H9 (cell line): ENCODE measurements around the gene SIK2. TPM values are rescaled to one million over a fixed set of nuclear protein-coding genes. Genes with fewer than 3 reads are reported as not detected.

ENCODE experiments used
- DNase-seq: peaks from one replicate; pipeline ENCODE4 v3.0.0-alpha.2; 2017
- H2AFZ ChIP-seq: one replicate; pipeline ENCODE4 v1.6.1; 2013; ENCODE audit warnings: mild to moderate bottlenecking, low read length, control low read depth, moderate library complexity
- H2AK5ac ChIP-seq: 2 replicates; pipeline ENCODE4 v1.6.1; 2013; ENCODE audit warnings: low read length, control low read depth, mixed read lengths; ENCODE audit not compliant: insufficient read length
- H2BK120ac ChIP-seq: one replicate; pipeline ENCODE4 v1.6.1; 2013; ENCODE audit warnings: low read depth, mild to moderate bottlenecking, low read length, control low read depth, inconsistent platforms; ENCODE audit not compliant: poor library complexity, severe bottlenecking
- H2BK12ac ChIP-seq: 2 replicates; pipeline ENCODE4 v1.6.1; 2013; ENCODE audit warnings: low read length, control low read depth, mixed read lengths, low read depth; ENCODE audit not compliant: insufficient read length
- H2BK15ac ChIP-seq: 2 replicates; pipeline ENCODE4 v1.6.1; 2013; ENCODE audit warnings: low read depth, low read length, control low read depth
- H2BK20ac ChIP-seq: one replicate; pipeline ENCODE4 v1.6.1; 2013; ENCODE audit warnings: low read depth, mild to moderate bottlenecking, low read length, control low read depth, inconsistent platforms; ENCODE audit not compliant: poor library complexity, severe bottlenecking
- H2BK5ac ChIP-seq: 2 replicates; pipeline ENCODE4 v1.6.1; 2013; ENCODE audit warnings: low read length, control low read depth, mixed read lengths; ENCODE audit not compliant: insufficient read length
- H3K14ac ChIP-seq: 2 replicates; pipeline ENCODE4 v1.6.1; 2013; ENCODE audit warnings: low read length, control low read depth; ENCODE audit not compliant: insufficient read depth
- H3K18ac ChIP-seq: 2 replicates; pipeline ENCODE4 v1.6.1; 2013; ENCODE audit warnings: low read depth, mild to moderate bottlenecking, mixed read lengths, low read length, control low read depth; ENCODE audit not compliant: insufficient read length
- H3K23ac ChIP-seq: 2 replicates; pipeline ENCODE4 v1.6.1; 2013; ENCODE audit warnings: low read length, control low read depth, mixed read lengths, low read depth; ENCODE audit not compliant: insufficient read length
- H3K23me2 ChIP-seq: 2 replicates; pipeline ENCODE4 v1.6.1; 2013; ENCODE audit warnings: low read depth, mild to moderate bottlenecking, mixed read lengths, low read length, control low read depth; ENCODE audit not compliant: insufficient read length, poor library complexity, severe bottlenecking
- H3K27ac ChIP-seq: 2 replicates; pipeline ENCODE4 v1.5.1; 2013; ENCODE audit warnings: low read length, control low read depth, mixed read lengths, low read depth; ENCODE audit not compliant: insufficient read length
- H3K27me3 ChIP-seq: 2 replicates; pipeline ENCODE4 v1.6.1; 2013; ENCODE audit warnings: low read length, control low read depth, inconsistent platforms; ENCODE audit not compliant: insufficient read depth
- H3K4ac ChIP-seq: 2 replicates; pipeline ENCODE4 v1.6.1; 2013; ENCODE audit warnings: low read depth, mild to moderate bottlenecking, control low read depth, inconsistent platforms, low read length, moderate library complexity
- H3K4me1 ChIP-seq: 2 replicates; pipeline ENCODE4 v1.6.1; 2013; ENCODE audit warnings: low read length, control low read depth, inconsistent platforms; ENCODE audit not compliant: insufficient read depth
- H3K4me2 ChIP-seq: 2 replicates; pipeline ENCODE4 v1.6.1; 2013; ENCODE audit warnings: low read length, control low read depth, mixed read lengths; ENCODE audit not compliant: insufficient read length, insufficient read depth
- H3K56ac ChIP-seq: 2 replicates; pipeline ENCODE4 v1.6.1; 2013; ENCODE audit warnings: low read depth, mild to moderate bottlenecking, mixed read lengths, low read length, control low read depth; ENCODE audit not compliant: insufficient read length
- H3K79me1 ChIP-seq: 2 replicates; pipeline ENCODE4 v1.6.1; 2013; ENCODE audit warnings: low read depth, mild to moderate bottlenecking, moderate library complexity, low read length, control low read depth, inconsistent platforms; ENCODE audit not compliant: insufficient read depth, poor library complexity, severe bottlenecking
- H3K79me2 ChIP-seq: 2 replicates; pipeline ENCODE4 v1.6.1; 2013; ENCODE audit warnings: low read length, control low read depth, inconsistent platforms; ENCODE audit not compliant: insufficient read depth
- H3K9ac ChIP-seq: 2 replicates; pipeline ENCODE4 v1.6.1; 2013; ENCODE audit warnings: low read length, control low read depth, mixed read lengths; ENCODE audit not compliant: insufficient read length; ENCODE audit errors: extremely low read depth
- H3K9me3 ChIP-seq: one replicate; pipeline ENCODE4 v1.6.1; 2013; ENCODE audit warnings: low read depth, low read length, inconsistent platforms; ENCODE audit not compliant: control insufficient read depth
- H3T11ph ChIP-seq: one replicate; pipeline ENCODE4 v1.6.1; 2013; ENCODE audit warnings: mild to moderate bottlenecking, low read length, control low read depth, inconsistent platforms
- H4K20me1 ChIP-seq: one replicate; pipeline ENCODE4 v1.6.1; 2013; ENCODE audit not compliant: control insufficient read depth, insufficient read length, insufficient read depth
- H4K5ac ChIP-seq: 2 replicates; pipeline ENCODE4 v1.6.1; 2013; ENCODE audit warnings: low read depth, mild to moderate bottlenecking, mixed read lengths, low read length, control low read depth; ENCODE audit not compliant: insufficient read length
- H4K8ac ChIP-seq: replicated peaks from 2 replicates; pipeline ENCODE4 v1.6.1; 2013; ENCODE audit warnings: low read length, control low read depth, mixed read lengths, low read depth; ENCODE audit not compliant: insufficient read length
- H4K91ac ChIP-seq: 2 replicates; pipeline ENCODE4 v1.6.1; 2013; ENCODE audit warnings: low read depth, mild to moderate bottlenecking, moderate library complexity, mixed read lengths, low read length, control low read depth; ENCODE audit not compliant: insufficient read length
- H3K27ac Mint-ChIP-seq, 3 experiments: 2 replicates in 2 of 3; 3 replicates in 1 of 3; pipeline ENCODE4 v1.8.0; 2020 to 2021; ENCODE audit warnings: mixed read lengths in 3 of 3, mild to moderate bottlenecking in 1 of 3, moderate library complexity in 1 of 3
- H3K27me3 Mint-ChIP-seq: 2 replicates; pipeline ENCODE4 v1.8.0; 2021; ENCODE audit warnings: low read depth, mild to moderate bottlenecking, moderate library complexity, mixed read lengths
- H3K36me3 Mint-ChIP-seq, 3 experiments: 2 replicates in 2 of 3; 3 replicates in 1 of 3; pipeline ENCODE4 v1.8.0; 2020 to 2021; ENCODE audit warnings: low read depth in 3 of 3, mixed read lengths in 3 of 3; ENCODE audit not compliant: insufficient read depth in 1 of 3
- H3K4me1 Mint-ChIP-seq, 2 experiments: 2 replicates each; pipeline ENCODE4 v1.8.0; 2020; ENCODE audit warnings: mixed read lengths in 2 of 2
- H3K4me3 Mint-ChIP-seq, 2 experiments: 2 replicates in 1 of 2; 3 replicates in 1 of 2; pipeline ENCODE4 v1.8.0; 2020 to 2021; ENCODE audit warnings: mild to moderate bottlenecking in 2 of 2, mixed read lengths in 2 of 2, moderate library complexity in 1 of 2
- H3K9me3 Mint-ChIP-seq, 2 experiments: 2 replicates in 1 of 2; 3 replicates in 1 of 2; pipeline ENCODE4 v1.8.0; 2020; ENCODE audit warnings: mild to moderate bottlenecking in 2 of 2, mixed read lengths in 2 of 2, moderate library complexity in 1 of 2
- CTCF ChIP-seq: fragments of 200-600 bp; sonication (generic); conservative IDR thresholded peaks from 3 replicates; pipeline ENCODE4 v1.8.0; 2021; ENCODE audit warnings: antibody characterized with exemption, mild to moderate bottlenecking
- total RNA-seq: library from RNA; stranded (reverse); gene quantifications from 2 replicates; pipeline ENCODE4 v1.2.1, GENCODE V29; 2021

The SIK2 gene
- total RNA-seq, 1 experiment from 2014 or later = 7.5 TPM

DNA sequence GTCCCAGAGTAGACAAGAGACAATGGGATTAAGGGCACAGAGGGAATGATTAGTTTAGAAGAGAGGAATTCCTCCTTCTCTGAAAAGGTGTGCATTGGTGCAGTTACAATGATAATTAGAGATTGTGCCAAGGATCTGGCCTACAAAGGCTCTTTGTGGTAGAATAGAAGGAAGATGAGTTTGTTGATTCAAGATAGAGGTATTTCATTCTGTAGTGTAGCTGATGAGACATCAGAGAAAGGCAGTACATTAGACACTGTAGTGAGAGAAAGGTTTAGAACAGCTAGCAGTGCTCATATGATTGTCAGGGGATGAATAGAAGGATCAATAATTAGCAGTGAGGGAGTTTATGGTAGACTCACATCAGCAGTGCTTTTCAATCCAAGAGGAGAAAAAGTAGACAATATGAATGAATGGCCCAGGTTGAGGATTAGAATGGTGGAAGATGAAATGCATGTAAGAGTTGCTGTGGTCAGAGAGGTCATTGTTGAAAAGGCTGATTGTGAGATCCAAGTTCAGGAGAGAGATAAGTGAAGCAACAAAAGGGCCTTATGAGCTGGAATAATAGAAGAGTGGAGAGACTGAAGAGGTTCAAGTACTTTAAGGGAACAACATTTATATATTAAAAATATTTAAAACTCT lies 28.9 kb downstream of the SIK2 start:
- no peak overlapping the region for H3K23ac ChIP-seq
- no peak overlapping the region for H2BK120ac ChIP-seq
- no peak overlapping the region for H3K27ac ChIP-seq
- no peak overlapping the region for H2BK12ac ChIP-seq
- no peak overlapping the region for H2BK15ac ChIP-seq
- H4K8ac ChIP-seq = no peak overlapping the region
- no peak overlapping the region for H3K56ac ChIP-seq
- no peak overlapping the region for H2AFZ ChIP-seq
- peaks cover 0 to 3% of the 10 kb centered on the region in 2 experiments; a peak in 2 of 4 replicates for H3K4me1 Mint-ChIP-seq
- H3K4me2 ChIP-seq = no peak overlapping the region
- H3K23me2 ChIP-seq = no peaks in the 10 kb centered on the region
- no peak overlapping the region for H3T11ph ChIP-seq
- no peak overlapping the region for H3K18ac ChIP-seq
- H4K91ac ChIP-seq = no peak overlapping the region
- no peak for TF ChIP-seq CTCF
- H3K27me3 Mint-ChIP-seq = no peaks in the 10 kb centered on the region
- H3K4me3 Mint-ChIP-seq = no peak overlapping the region
- no peak overlapping the region for H3K27ac Mint-ChIP-seq
- H3K9ac ChIP-seq = no peak overlapping the region
- no peak overlapping the region for H2AK5ac ChIP-seq
- no peaks in the 10 kb centered on the region for H4K20me1 ChIP-seq
- no peak overlapping the region for H3K14ac ChIP-seq
- H2BK5ac ChIP-seq = no peak overlapping the region
- H4K5ac ChIP-seq = no peak overlapping the region
- H3K9me3 ChIP-seq = no peaks in the 10 kb centered on the region
- H3K36me3 Mint-ChIP-seq = no peaks in the 10 kb centered on the region
- no peak overlapping the region for H2BK20ac ChIP-seq
- no peaks in the 10 kb centered on the region for H3K4me1 ChIP-seq
- no peaks in the 10 kb centered on the region for H3K79me1 ChIP-seq
- H3K79me2 ChIP-seq = no peaks in the 10 kb centered on the region
- DNase-seq = no peak
- H3K27me3 ChIP-seq = no peaks in the 10 kb centered on the region
- H3K9me3 Mint-ChIP-seq = no peaks in the 10 kb centered on the region
- no peak overlapping the region for H3K4ac ChIP-seq
